Neural progenitor cell (in vitro differentiated cells): ENCODE results near the gene GIPC2. TPM values are rescaled to one million over a fixed set of nuclear protein-coding genes. Genes with fewer than 3 reads are reported as not detected.

Source experiments
- DNase-seq: peaks from one replicate; pipeline ENCODE4 v3.0.0-alpha.2; 2016; ENCODE audit warnings: low spot score
- H2AFZ ChIP-seq: fragments of 200-600 bp; sonication (generic); replicated peaks from 2 replicates; pipeline ENCODE4 v1.6.1; 2016; ENCODE audit warnings: antibody characterized with exemption
- H3F3A ChIP-seq: fragments of 200-600 bp; sonication (generic); 2 replicates; pipeline ENCODE4 v1.6.1; 2016; ENCODE audit warnings: antibody characterized with exemption, low read depth
- H3K27ac ChIP-seq: fragments of 200-600 bp; sonication (generic); 2 replicates; pipeline ENCODE4 v1.5.1; 2016; ENCODE audit warnings: mild to moderate bottlenecking
- H3K27me3 ChIP-seq: fragments of 200-600 bp; sonication (generic); 2 replicates; pipeline ENCODE4 v1.6.1; 2016; ENCODE audit warnings: mild to moderate bottlenecking, moderate library complexity
- H3K36me3 ChIP-seq: fragments of 200-600 bp; sonication (generic); 2 replicates; pipeline ENCODE4 v1.5.1; 2016
- H3K4me1 ChIP-seq: fragments of 200-600 bp; sonication (generic); 2 replicates; pipeline ENCODE4 v1.6.1; 2016; ENCODE audit warnings: mixed run types
- H3K4me2 ChIP-seq: fragments of 200-600 bp; sonication (generic); 2 replicates; pipeline ENCODE4 v1.6.1; 2016
- H3K4me3 ChIP-seq: fragments of 200-600 bp; sonication (generic); 2 replicates; pipeline ENCODE4 v1.5.1; 2016
- H3K79me2 ChIP-seq: fragments of 200-600 bp; sonication (generic); 2 replicates; pipeline ENCODE4 v1.6.1; 2016; ENCODE audit warnings: low read depth
- H3K9ac ChIP-seq: fragments of 200-600 bp; sonication (generic); 2 replicates; pipeline ENCODE4 v1.6.1; 2016
- H3K9me3 ChIP-seq: fragments of 200-600 bp; sonication (generic); 2 replicates; pipeline ENCODE4 v1.5.1; 2016; ENCODE audit warnings: low read depth
- H4K20me1 ChIP-seq: fragments of 200-600 bp; sonication (generic); 2 replicates; pipeline ENCODE4 v1.6.1; 2016; ENCODE audit warnings: low read depth
- H3K27ac Mint-ChIP-seq: 3 replicates; pipeline ENCODE4 v1.8.0; 2021; ENCODE audit warnings: mixed read lengths
- H3K27me3 Mint-ChIP-seq: 2 replicates; pipeline ENCODE4 v1.8.0; 2022; ENCODE audit warnings: low read depth, mild to moderate bottlenecking, inconsistent platforms, moderate library complexity, mixed read lengths; ENCODE audit not compliant: insufficient read depth
- H3K36me3 Mint-ChIP-seq: 3 replicates; pipeline ENCODE4 v1.8.0; 2021; ENCODE audit warnings: mixed read lengths
- H3K4me1 Mint-ChIP-seq: 3 replicates; pipeline ENCODE4 v1.8.0; 2021; ENCODE audit warnings: mixed read lengths
- H3K4me3 Mint-ChIP-seq: 3 replicates; pipeline ENCODE4 v1.8.0; 2021; ENCODE audit warnings: mild to moderate bottlenecking, moderate library complexity, mixed read lengths
- H3K9me3 Mint-ChIP-seq: 3 replicates; pipeline ENCODE4 v1.8.0; 2020; ENCODE audit warnings: mixed read lengths
- EZH2 ChIP-seq: fragments of 200-600 bp; sonication (generic); IDR thresholded peaks from 2 replicates; pipeline ENCODE4 v1.6.1; 2017; ENCODE audit warnings: antibody characterized with exemption, mild to moderate bottlenecking, moderate library complexity
- EZH2phosphoT487 ChIP-seq: fragments of 200-600 bp; sonication (generic); IDR thresholded peaks from 2 replicates; pipeline ENCODE4 v1.6.1; 2017; ENCODE audit warnings: antibody characterized with exemption
- total RNA-seq: library from RNA; depleted of rRNA; stranded (reverse); fragments of >200 nt; gene quantifications from 2 replicates; pipeline ENCODE4 v1.2.3, GENCODE V29; 2015; ENCODE audit warnings: low replicate concordance
- TF ChIP-seq, protein P1 (sequence below): fragments of 200-600 bp; sonication (generic); IDR thresholded peaks from 2 replicates; pipeline ENCODE4 v1.5.1; 2017; ENCODE audit warnings: antibody characterized with exemption, mild to moderate bottlenecking

GIPC2 gene
- total RNA-seq, 1 donor from 2014 or later: not detected

GRCh38 chr1:78048446-78048845 is 2.7 kb downstream of the GIPC2 start:
- Histone ChIP-seq H3K4me1 (peaks cover 14% of the 10 kb centered on the region), H3K9me3 (no peaks in the 10 kb centered on the region), H2AFZ (no peak overlapping the region), H3K4me2 (no peak overlapping the region), H3K27me3 (peaks cover 55% of the 10 kb centered on the region), H3K36me3 (no peaks in the 10 kb centered on the region), H3K9ac (no peak overlapping the region), H4K20me1 (peaks cover 12% of the 10 kb centered on the region), H3F3A (no peaks in the 10 kb centered on the region), H3K4me3 (no peak overlapping the region), H3K27ac (no peak overlapping the region), H3K79me2 (no peaks in the 10 kb centered on the region)
- no peak for DNase-seq
- Mint-ChIP-seq H3K9me3 (no peaks in the 10 kb centered on the region), H3K36me3 (no peaks in the 10 kb centered on the region), H3K27me3 (peaks cover 40% of the 10 kb centered on the region), H3K27ac (no peak overlapping the region), H3K4me3 (no peak overlapping the region), H3K4me1 (peaks cover 9% of the 10 kb centered on the region)
- TF ChIP-seq EZH2phosphoT487: no peak
- TF ChIP-seq, protein P1, sequence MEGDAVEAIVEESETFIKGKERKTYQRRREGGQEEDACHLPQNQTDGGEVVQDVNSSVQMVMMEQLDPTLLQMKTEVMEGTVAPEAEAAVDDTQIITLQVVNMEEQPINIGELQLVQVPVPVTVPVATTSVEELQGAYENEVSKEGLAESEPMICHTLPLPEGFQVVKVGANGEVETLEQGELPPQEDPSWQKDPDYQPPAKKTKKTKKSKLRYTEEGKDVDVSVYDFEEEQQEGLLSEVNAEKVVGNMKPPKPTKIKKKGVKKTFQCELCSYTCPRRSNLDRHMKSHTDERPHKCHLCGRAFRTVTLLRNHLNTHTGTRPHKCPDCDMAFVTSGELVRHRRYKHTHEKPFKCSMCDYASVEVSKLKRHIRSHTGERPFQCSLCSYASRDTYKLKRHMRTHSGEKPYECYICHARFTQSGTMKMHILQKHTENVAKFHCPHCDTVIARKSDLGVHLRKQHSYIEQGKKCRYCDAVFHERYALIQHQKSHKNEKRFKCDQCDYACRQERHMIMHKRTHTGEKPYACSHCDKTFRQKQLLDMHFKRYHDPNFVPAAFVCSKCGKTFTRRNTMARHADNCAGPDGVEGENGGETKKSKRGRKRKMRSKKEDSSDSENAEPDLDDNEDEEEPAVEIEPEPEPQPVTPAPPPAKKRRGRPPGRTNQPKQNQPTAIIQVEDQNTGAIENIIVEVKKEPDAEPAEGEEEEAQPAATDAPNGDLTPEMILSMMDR: no peak
- no peak for TF ChIP-seq EZH2

- Histone ChIP-seq H3K27me3 (peaks cover 45% of the 10 kb centered on the region), H3F3A (no peaks in the 10 kb centered on the region), H3K27ac (no peak overlapping the region), H2AFZ (no peak overlapping the region), H3K79me2 (no peaks in the 10 kb centered on the region), H3K9me3 (no peaks in the 10 kb centered on the region), H3K4me2 (no peak overlapping the region), H4K20me1 (peaks cover 12% of the 10 kb centered on the region), H3K9ac (no peak overlapping the region), H3K4me1 (peaks cover 14% of the 10 kb centered on the region), H3K4me3 (no peak overlapping the region), H3K36me3 (no peaks in the 10 kb centered on the region)
- H3K4me3 Mint-ChIP-seq: no peak overlapping the region
- H3K4me1 Mint-ChIP-seq: peaks cover 9% of the 10 kb centered on the region
- no peaks in the 10 kb centered on the region for H3K36me3 Mint-ChIP-seq
- no peak for DNase-seq
- TF ChIP-seq EZH2phosphoT487: no peak
- TF ChIP-seq, protein P1: no peak
- no peak for TF ChIP-seq EZH2
- H3K27ac Mint-ChIP-seq: no peak overlapping the region
- H3K9me3 Mint-ChIP-seq: no peaks in the 10 kb centered on the region
- H3K27me3 Mint-ChIP-seq: peaks cover 34% of the 10 kb centered on the region
Measured at GRCh38 chr1:78049396-78049795, 3.6 kb downstream of the GIPC2 start.

- Mint-ChIP-seq H3K36me3 (no peaks in the 10 kb centered on the region), H3K4me3 (no peak overlapping the region), H3K27me3 (peaks cover 20% of the 10 kb centered on the region), H3K9me3 (no peaks in the 10 kb centered on the region), H3K27ac (no peak overlapping the region), H3K4me1 (peaks cover 7% of the 10 kb centered on the region)
- Histone ChIP-seq H3K9ac (no peak overlapping the region), H3K27me3 (peaks cover 29% of the 10 kb centered on the region), H3K79me2 (no peaks in the 10 kb centered on the region), H3K9me3 (no peaks in the 10 kb centered on the region), H4K20me1 (peaks cover 5% of the 10 kb centered on the region), H3K4me3 (no peak overlapping the region), H3K4me2 (no peak overlapping the region), H3K36me3 (no peaks in the 10 kb centered on the region), H3K4me1 (peaks cover 8% of the 10 kb centered on the region), H3F3A (no peaks in the 10 kb centered on the region), H3K27ac (no peak overlapping the region), H2AFZ (no peak overlapping the region)
- TF ChIP-seq EZH2 (no peak), EZH2phosphoT487 (no peak)
- TF ChIP-seq, protein P1: no peak
- DNase-seq: no peak
Measured at GRCh38 chr1:78051005-78051404, 5.2 kb downstream of the GIPC2 start.
